Ishikawa (cell line): ENCODE measurements around the gene UTY.

Source experiments
- CEBPB ChIP-seq: IDR thresholded peaks from 2 replicates; pipeline ENCODE4 v1.6.1; 2012
- CREB1 ChIP-seq: IDR thresholded peaks from 2 replicates; pipeline ENCODE4 v1.6.1; 2012; ENCODE audit warnings: low read depth
- EGR1 ChIP-seq: IDR thresholded peaks from 2 replicates; pipeline ENCODE4 v1.6.1; 2012
- EP300 ChIP-seq: IDR thresholded peaks from 2 replicates; pipeline ENCODE4 v1.6.1; 2012; ENCODE audit warnings: borderline replicate concordance
- FOXM1 ChIP-seq: IDR thresholded peaks from 2 replicates; pipeline ENCODE4 v1.6.1; 2012; ENCODE audit warnings: low read depth, borderline replicate concordance
- NFIC ChIP-seq: IDR thresholded peaks from 2 replicates; pipeline ENCODE4 v1.6.1; 2012
- RAD21 ChIP-seq: IDR thresholded peaks from 2 replicates; pipeline ENCODE4 v1.6.1; 2012; ENCODE audit warnings: low read depth
- TAF1 ChIP-seq: IDR thresholded peaks from 2 replicates; pipeline ENCODE4 v1.6.1; 2012; ENCODE audit warnings: low read depth, mild to moderate bottlenecking
- TCF12 ChIP-seq: IDR thresholded peaks from 2 replicates; pipeline ENCODE4 v1.6.1; 2012; ENCODE audit warnings: low read depth
- TEAD4 ChIP-seq: IDR thresholded peaks from 2 replicates; pipeline ENCODE4 v1.6.1; 2012
- YY1 ChIP-seq: IDR thresholded peaks from 2 replicates; pipeline ENCODE4 v1.6.1; 2012; ENCODE audit warnings: low read depth
- ZBTB7A ChIP-seq: IDR thresholded peaks from 2 replicates; pipeline ENCODE4 v1.6.1; 2012; ENCODE audit warnings: low read depth
- TF ChIP-seq, protein P1 (sequence below): IDR thresholded peaks from 2 replicates; pipeline ENCODE4 v1.6.1; 2012
- TF ChIP-seq, protein P2 (sequence below): IDR thresholded peaks from 2 replicates; pipeline ENCODE4 v1.6.1; 2012; ENCODE audit warnings: low read depth, mild to moderate bottlenecking
- TF ChIP-seq, protein P3 (sequence below): IDR thresholded peaks from 2 replicates; pipeline ENCODE4 v1.6.1; 2012

Gene UTY

DNA sequence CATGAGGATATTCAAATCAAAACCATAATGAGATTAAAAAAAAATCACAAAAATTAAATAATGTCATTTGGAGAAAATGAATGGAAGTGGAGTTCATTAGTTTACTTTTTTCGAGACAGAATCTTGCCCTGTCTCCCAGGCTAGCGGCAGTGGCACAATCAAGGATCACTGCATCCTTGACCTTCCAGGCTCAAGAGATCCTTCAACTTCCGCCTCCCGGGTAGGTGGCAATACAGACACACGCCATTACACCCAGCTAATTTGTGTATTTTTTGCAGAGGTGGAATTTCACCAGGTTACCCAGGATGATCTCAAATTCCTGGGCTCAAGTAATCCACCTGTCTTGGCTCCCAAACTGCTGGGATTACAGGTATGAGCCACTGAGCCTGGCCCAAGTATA is 236.1 kb downstream of the UTY start:
- TF ChIP-seq RAD21 (no peak), EP300 (no peak), CREB1 (no peak), NFIC (no peak), EGR1 (no peak), FOXM1 (no peak), TCF12 (no peak), YY1 (no peak), TAF1 (no peak), CEBPB (no peak), ZBTB7A (no peak)
- TF ChIP-seq, protein P1, sequence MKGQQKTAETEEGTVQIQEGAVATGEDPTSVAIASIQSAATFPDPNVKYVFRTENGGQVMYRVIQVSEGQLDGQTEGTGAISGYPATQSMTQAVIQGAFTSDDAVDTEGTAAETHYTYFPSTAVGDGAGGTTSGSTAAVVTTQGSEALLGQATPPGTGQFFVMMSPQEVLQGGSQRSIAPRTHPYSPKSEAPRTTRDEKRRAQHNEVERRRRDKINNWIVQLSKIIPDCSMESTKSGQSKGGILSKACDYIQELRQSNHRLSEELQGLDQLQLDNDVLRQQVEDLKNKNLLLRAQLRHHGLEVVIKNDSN, result no peak

DNA sequence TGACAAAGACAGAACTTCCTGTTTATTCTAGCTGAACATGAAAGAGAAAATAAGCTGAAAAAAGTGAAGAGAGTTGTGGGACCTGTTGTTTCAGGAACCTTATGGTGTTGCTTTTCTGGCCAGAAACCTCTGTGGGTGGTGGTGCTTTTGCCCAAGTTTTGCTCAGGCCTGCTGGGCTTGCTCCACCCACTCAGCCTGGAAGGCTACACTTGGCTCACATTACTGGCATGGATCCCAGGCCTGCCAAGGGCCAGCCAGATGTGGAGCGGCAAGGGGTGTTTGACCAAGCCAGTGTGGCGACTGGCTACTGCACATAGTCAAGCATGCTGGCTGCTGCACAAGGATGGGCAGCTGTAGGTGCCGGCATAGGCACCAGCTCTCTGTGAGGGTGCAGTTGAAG is 245.9 kb downstream of the UTY start:
- TF ChIP-seq CREB1 (no peak), TEAD4 (no peak), NFIC (no peak), EP300 (no peak), YY1 (no peak), ZBTB7A (no peak), RAD21 (no peak), EGR1 (no peak), TCF12 (no peak), TAF1 (no peak), CEBPB (no peak), FOXM1 (no peak)
- TF ChIP-seq, protein P2, sequence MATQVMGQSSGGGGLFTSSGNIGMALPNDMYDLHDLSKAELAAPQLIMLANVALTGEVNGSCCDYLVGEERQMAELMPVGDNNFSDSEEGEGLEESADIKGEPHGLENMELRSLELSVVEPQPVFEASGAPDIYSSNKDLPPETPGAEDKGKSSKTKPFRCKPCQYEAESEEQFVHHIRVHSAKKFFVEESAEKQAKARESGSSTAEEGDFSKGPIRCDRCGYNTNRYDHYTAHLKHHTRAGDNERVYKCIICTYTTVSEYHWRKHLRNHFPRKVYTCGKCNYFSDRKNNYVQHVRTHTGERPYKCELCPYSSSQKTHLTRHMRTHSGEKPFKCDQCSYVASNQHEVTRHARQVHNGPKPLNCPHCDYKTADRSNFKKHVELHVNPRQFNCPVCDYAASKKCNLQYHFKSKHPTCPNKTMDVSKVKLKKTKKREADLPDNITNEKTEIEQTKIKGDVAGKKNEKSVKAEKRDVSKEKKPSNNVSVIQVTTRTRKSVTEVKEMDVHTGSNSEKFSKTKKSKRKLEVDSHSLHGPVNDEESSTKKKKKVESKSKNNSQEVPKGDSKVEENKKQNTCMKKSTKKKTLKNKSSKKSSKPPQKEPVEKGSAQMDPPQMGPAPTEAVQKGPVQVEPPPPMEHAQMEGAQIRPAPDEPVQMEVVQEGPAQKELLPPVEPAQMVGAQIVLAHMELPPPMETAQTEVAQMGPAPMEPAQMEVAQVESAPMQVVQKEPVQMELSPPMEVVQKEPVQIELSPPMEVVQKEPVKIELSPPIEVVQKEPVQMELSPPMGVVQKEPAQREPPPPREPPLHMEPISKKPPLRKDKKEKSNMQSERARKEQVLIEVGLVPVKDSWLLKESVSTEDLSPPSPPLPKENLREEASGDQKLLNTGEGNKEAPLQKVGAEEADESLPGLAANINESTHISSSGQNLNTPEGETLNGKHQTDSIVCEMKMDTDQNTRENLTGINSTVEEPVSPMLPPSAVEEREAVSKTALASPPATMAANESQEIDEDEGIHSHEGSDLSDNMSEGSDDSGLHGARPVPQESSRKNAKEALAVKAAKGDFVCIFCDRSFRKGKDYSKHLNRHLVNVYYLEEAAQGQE, result no peak
- TF ChIP-seq, protein P3, sequence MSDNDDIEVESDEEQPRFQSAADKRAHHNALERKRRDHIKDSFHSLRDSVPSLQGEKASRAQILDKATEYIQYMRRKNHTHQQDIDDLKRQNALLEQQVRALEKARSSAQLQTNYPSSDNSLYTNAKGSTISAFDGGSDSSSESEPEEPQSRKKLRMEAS, result no peak
- TF ChIP-seq, protein P1, result no peak

DNA sequence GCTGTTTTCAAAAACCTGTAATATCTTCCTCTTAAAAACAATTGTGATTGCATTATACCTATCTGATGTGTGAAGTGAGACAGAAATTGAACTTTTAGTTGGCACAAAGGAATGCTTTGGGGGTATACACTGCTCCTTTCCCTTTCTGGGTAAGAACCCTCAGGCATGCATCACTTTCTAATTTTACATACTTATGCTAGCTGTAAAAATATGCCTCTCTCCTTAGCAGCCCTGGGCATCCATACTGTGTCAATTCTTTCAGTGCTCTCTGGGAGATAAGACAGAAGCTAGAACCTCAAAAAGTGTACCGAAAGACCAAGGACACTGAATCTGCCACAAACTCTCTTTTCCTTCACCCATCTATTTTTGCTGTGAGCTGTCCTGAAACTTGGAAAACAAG is 246.7 kb downstream of the UTY start:
- TF ChIP-seq FOXM1 (no peak), EP300 (no peak), YY1 (no peak)
- TF ChIP-seq, protein P2, result no peak
- TF ChIP-seq, protein P1, result no peak

DNA sequence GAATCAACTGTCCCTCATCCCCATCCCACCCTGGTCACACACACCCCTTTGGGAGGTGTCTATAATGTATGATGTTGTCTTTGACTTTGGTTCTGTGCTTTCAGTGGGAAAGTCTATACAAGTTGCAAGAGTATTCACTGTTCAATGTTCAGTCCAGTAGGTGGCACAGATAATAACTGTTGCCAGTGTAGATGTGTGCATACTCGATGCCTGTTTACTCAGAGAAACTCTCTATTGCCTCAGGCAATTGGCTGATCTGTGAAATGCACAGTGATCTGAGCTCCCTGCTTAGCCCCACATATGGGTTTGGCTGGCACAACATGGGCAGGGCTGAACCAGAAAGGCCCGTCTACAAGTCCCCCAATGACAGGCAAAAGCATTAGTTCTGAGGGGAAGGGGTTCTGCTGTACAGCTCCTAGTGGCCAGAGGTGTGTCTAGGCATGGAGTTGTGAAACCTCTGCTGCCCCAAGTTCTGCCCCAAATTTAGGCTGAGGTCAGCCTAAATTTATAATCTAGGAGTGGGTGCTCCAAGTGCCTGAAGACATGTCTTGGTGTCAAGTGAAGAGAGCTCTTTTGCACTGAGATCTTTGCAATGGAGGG is 252.4 kb downstream of the UTY start:
- TF ChIP-seq EGR1 (no peak), TEAD4 (no peak), CREB1 (no peak), EP300 (no peak), ZBTB7A (no peak), TAF1 (no peak), CEBPB (no peak), TCF12 (no peak), RAD21 (no peak), FOXM1 (no peak)
- TF ChIP-seq, protein P2, result no peak
- TF ChIP-seq, protein P3, result no peak
